ENCODE measurements around the gene CLNS1A.
"Not testable (repeated sequence)": the region's sequence is repeated elsewhere in the genome, so short reads cannot be mapped to it uniquely, and the experiment has no call there.

The CLNS1A gene

GRCh38 chr11:77590194-77590782, 47.3 kb downstream of the CLNS1A start:
- Histone ChIP-seq H3K4me1 (ENCODE audit: control insufficient read depth in 2 of 2, insufficient read depth in 2 of 2, low read length in 2 of 2) (peaks cover 9% of the 10 kb centered on the region in 2 donors), H3K4me3 (ENCODE audit: low read length in 2 of 2) (peak overlapping the region; percentile 87 to 96), H3K27ac (ENCODE audit: low read depth in 2 of 2, low read length in 2 of 2) (peak overlapping the region; percentile 82 to 85), H3K9me3 (ENCODE audit: control insufficient read depth in 2 of 2, low read length in 2 of 2) (no peaks in the 10 kb centered on the region), H3K9ac (ENCODE audit: low read depth in 1 of 2, low read length in 2 of 2) (peak overlapping the region; percentile 68 to 77), H3K27me3 (ENCODE audit: control insufficient read depth in 2 of 2, insufficient read depth in 2 of 2, low read length in 2 of 2) (no peaks in the 10 kb centered on the region), H3K36me3 (ENCODE audit: control insufficient read depth in 2 of 2, insufficient read depth in 2 of 2, low read length in 2 of 2) (no peaks in the 10 kb centered on the region)

GRCh38 chr11:77589521-77590193, 47.9 kb downstream of the CLNS1A start, which contains the start of gene AQP11:
AQP11 (plus strand) TSS chr11:77589953; CDS start chr11:77589993, 40 bp downstream.
- Histone ChIP-seq H3K4me3 (ENCODE audit: low read length in 2 of 2) (peak within 1 kb of the TSS; percentile 87 to 96), H3K9me3 (ENCODE audit: control insufficient read depth in 2 of 2, low read length in 2 of 2) (no peaks in the 10 kb centered on the region), H3K9ac (ENCODE audit: low read depth in 1 of 2, low read length in 2 of 2) (peak within 1 kb of the TSS; percentile 70 to 77), H3K36me3 (ENCODE audit: control insufficient read depth in 2 of 2, insufficient read depth in 2 of 2, low read length in 2 of 2) (no peaks in the 10 kb centered on the region), H3K4me1 (ENCODE audit: control insufficient read depth in 2 of 2, insufficient read depth in 2 of 2, low read length in 2 of 2) (peaks cover 9% of the 10 kb centered on the region in 2 donors), H3K27ac (ENCODE audit: low read depth in 2 of 2, low read length in 2 of 2) (peak within 1 kb of the TSS; percentile 82 to 85), H3K27me3 (ENCODE audit: control insufficient read depth in 2 of 2, insufficient read depth in 2 of 2, low read length in 2 of 2) (no peaks in the 10 kb centered on the region)

- peak overlapping the region; percentile 60 to 70 for H3K9ac ChIP-seq (ENCODE audit: low read depth in 1 of 2, low read length in 2 of 2)
- H3K36me3 ChIP-seq (ENCODE audit: control insufficient read depth in 2 of 2, insufficient read depth in 2 of 2, low read length in 2 of 2), result no peaks in the 10 kb centered on the region
- H3K4me1 ChIP-seq (ENCODE audit: control insufficient read depth in 2 of 2, insufficient read depth in 2 of 2, low read length in 2 of 2), result peaks cover 9% of the 10 kb centered on the region in 2 donors
- no peaks in the 10 kb centered on the region for H3K9me3 ChIP-seq (ENCODE audit: control insufficient read depth in 2 of 2, low read length in 2 of 2)
- H3K27me3 ChIP-seq (ENCODE audit: control insufficient read depth in 2 of 2, insufficient read depth in 2 of 2, low read length in 2 of 2), result no peaks in the 10 kb centered on the region
- H3K27ac ChIP-seq (ENCODE audit: low read depth in 2 of 2, low read length in 2 of 2), result peak overlapping the region; percentile 82 to 85
- H3K4me3 ChIP-seq (ENCODE audit: low read length in 2 of 2), result peak overlapping the region; percentile 87 to 96
These were observed 48.4 kb downstream of the CLNS1A start for GRCh38 chr11:77589181-77589520.

GRCh38 chr11:77580712-77581337, 56.8 kb downstream of the CLNS1A start:
- no peaks in the 10 kb centered on the region for H3K9me3 ChIP-seq (ENCODE audit: control insufficient read depth in 2 of 2, low read length in 2 of 2)
- no peaks in the 10 kb centered on the region for H3K36me3 ChIP-seq (ENCODE audit: control insufficient read depth in 2 of 2, insufficient read depth in 2 of 2, low read length in 2 of 2)
- no peak overlapping the region for H3K27ac ChIP-seq (ENCODE audit: low read depth in 2 of 2, low read length in 2 of 2)
- H3K4me1 ChIP-seq (ENCODE audit: control insufficient read depth in 2 of 2, insufficient read depth in 2 of 2, low read length in 2 of 2), result no peaks in the 10 kb centered on the region
- H3K9ac ChIP-seq (ENCODE audit: low read depth in 1 of 2, low read length in 2 of 2), result no peak overlapping the region
- no peak overlapping the region for H3K4me3 ChIP-seq (ENCODE audit: low read length in 2 of 2)
- no peaks in the 10 kb centered on the region for H3K27me3 ChIP-seq (ENCODE audit: control insufficient read depth in 2 of 2, insufficient read depth in 2 of 2, low read length in 2 of 2)

- H3K4me1 ChIP-seq (ENCODE audit: control insufficient read depth in 2 of 2, insufficient read depth in 2 of 2, low read length in 2 of 2); H3K4me3 ChIP-seq (ENCODE audit: low read length in 2 of 2); H3K27ac ChIP-seq (ENCODE audit: low read depth in 2 of 2, low read length in 2 of 2); H3K9me3 ChIP-seq (ENCODE audit: control insufficient read depth in 2 of 2, low read length in 2 of 2); H3K27me3 ChIP-seq (ENCODE audit: control insufficient read depth in 2 of 2, insufficient read depth in 2 of 2, low read length in 2 of 2); H3K9ac ChIP-seq (ENCODE audit: low read depth in 1 of 2, low read length in 2 of 2); H3K36me3 ChIP-seq (ENCODE audit: control insufficient read depth in 2 of 2, insufficient read depth in 2 of 2, low read length in 2 of 2): not testable (repeated sequence)
These were observed 62.2 kb downstream of the CLNS1A start for GRCh38 chr11:77575428-77575827.

- not testable (repeated sequence) for H3K4me1 ChIP-seq (ENCODE audit: control insufficient read depth in 2 of 2, insufficient read depth in 2 of 2, low read length in 2 of 2); H3K9ac ChIP-seq (ENCODE audit: low read depth in 1 of 2, low read length in 2 of 2); H3K36me3 ChIP-seq (ENCODE audit: control insufficient read depth in 2 of 2, insufficient read depth in 2 of 2, low read length in 2 of 2); H3K27ac ChIP-seq (ENCODE audit: low read depth in 2 of 2, low read length in 2 of 2); H3K9me3 ChIP-seq (ENCODE audit: control insufficient read depth in 2 of 2, low read length in 2 of 2); H3K4me3 ChIP-seq (ENCODE audit: low read length in 2 of 2); H3K27me3 ChIP-seq (ENCODE audit: control insufficient read depth in 2 of 2, insufficient read depth in 2 of 2, low read length in 2 of 2)
These were observed 66.7 kb downstream of the CLNS1A start for GRCh38 chr11:77570896-77571295.

- H3K9me3 ChIP-seq (ENCODE audit: control insufficient read depth in 2 of 2, low read length in 2 of 2), result no peaks in the 10 kb centered on the region
- no peak overlapping the region for H3K9ac ChIP-seq (ENCODE audit: low read depth in 1 of 2, low read length in 2 of 2)
- no peaks in the 10 kb centered on the region for H3K4me1 ChIP-seq (ENCODE audit: control insufficient read depth in 2 of 2, insufficient read depth in 2 of 2, low read length in 2 of 2)
- no peak overlapping the region for H3K4me3 ChIP-seq (ENCODE audit: low read length in 2 of 2)
- H3K27ac ChIP-seq (ENCODE audit: low read depth in 2 of 2, low read length in 2 of 2), result no peak overlapping the region
- H3K36me3 ChIP-seq (ENCODE audit: control insufficient read depth in 2 of 2, insufficient read depth in 2 of 2, low read length in 2 of 2), result no peaks in the 10 kb centered on the region
- no peaks in the 10 kb centered on the region for H3K27me3 ChIP-seq (ENCODE audit: control insufficient read depth in 2 of 2, insufficient read depth in 2 of 2, low read length in 2 of 2)
These were observed 67.9 kb downstream of the CLNS1A start for GRCh38 chr11:77569676-77570070.

GRCh38 chr11:77568916-77569675, 68.5 kb downstream of the CLNS1A start:
- no peak overlapping the region for H3K4me3 ChIP-seq (ENCODE audit: low read length in 2 of 2)
- no peak overlapping the region for H3K27ac ChIP-seq (ENCODE audit: low read depth in 2 of 2, low read length in 2 of 2)
- no peaks in the 10 kb centered on the region for H3K36me3 ChIP-seq (ENCODE audit: control insufficient read depth in 2 of 2, insufficient read depth in 2 of 2, low read length in 2 of 2)
- no peak overlapping the region for H3K9ac ChIP-seq (ENCODE audit: low read depth in 1 of 2, low read length in 2 of 2)
- no peaks in the 10 kb centered on the region for H3K4me1 ChIP-seq (ENCODE audit: control insufficient read depth in 2 of 2, insufficient read depth in 2 of 2, low read length in 2 of 2)
- no peaks in the 10 kb centered on the region for H3K9me3 ChIP-seq (ENCODE audit: control insufficient read depth in 2 of 2, low read length in 2 of 2)
- H3K27me3 ChIP-seq (ENCODE audit: control insufficient read depth in 2 of 2, insufficient read depth in 2 of 2, low read length in 2 of 2), result no peaks in the 10 kb centered on the region

- H3K9ac ChIP-seq (ENCODE audit: low read depth in 1 of 2, low read length in 2 of 2), result no peak overlapping the region
- no peak overlapping the region for H3K27ac ChIP-seq (ENCODE audit: low read depth in 2 of 2, low read length in 2 of 2)
- H3K4me3 ChIP-seq (ENCODE audit: low read length in 2 of 2), result no peak overlapping the region
- no peaks in the 10 kb centered on the region for H3K36me3 ChIP-seq (ENCODE audit: control insufficient read depth in 2 of 2, insufficient read depth in 2 of 2, low read length in 2 of 2)
- no peaks in the 10 kb centered on the region for H3K4me1 ChIP-seq (ENCODE audit: control insufficient read depth in 2 of 2, insufficient read depth in 2 of 2, low read length in 2 of 2)
- H3K9me3 ChIP-seq (ENCODE audit: control insufficient read depth in 2 of 2, low read length in 2 of 2), result no peaks in the 10 kb centered on the region
- H3K27me3 ChIP-seq (ENCODE audit: control insufficient read depth in 2 of 2, insufficient read depth in 2 of 2, low read length in 2 of 2), result no peaks in the 10 kb centered on the region
These were observed 69.3 kb downstream of the CLNS1A start for GRCh38 chr11:77568306-77568705.
